22Rv1 (cell line): ENCODE measurements around the gene PDE1A.

Source experiments
- CTCF ChIP-seq: fragments of 450-650 bp; IDR thresholded peaks from 2 replicates; pipeline ENCODE4 v1.5.1; 2017; ENCODE audit warnings: mild to moderate bottlenecking
- ZFX ChIP-seq: fragments of 450-650 bp; IDR thresholded peaks from 2 replicates; pipeline ENCODE4 v1.6.1; 2017; ENCODE audit warnings: antibody characterized with exemption, borderline replicate concordance

GRCh38 chr2:182181381-182181780, 245.5 kb downstream of the PDE1A start:
- TF ChIP-seq CTCF: no peak
- TF ChIP-seq ZFX: no peak
